ENCODE results near the gene ANP32D.
"Not testable (repeated sequence)": the region's sequence is repeated elsewhere in the genome, so short reads cannot be mapped to it uniquely, and the experiment has no call there.

ANP32D gene

DNA sequence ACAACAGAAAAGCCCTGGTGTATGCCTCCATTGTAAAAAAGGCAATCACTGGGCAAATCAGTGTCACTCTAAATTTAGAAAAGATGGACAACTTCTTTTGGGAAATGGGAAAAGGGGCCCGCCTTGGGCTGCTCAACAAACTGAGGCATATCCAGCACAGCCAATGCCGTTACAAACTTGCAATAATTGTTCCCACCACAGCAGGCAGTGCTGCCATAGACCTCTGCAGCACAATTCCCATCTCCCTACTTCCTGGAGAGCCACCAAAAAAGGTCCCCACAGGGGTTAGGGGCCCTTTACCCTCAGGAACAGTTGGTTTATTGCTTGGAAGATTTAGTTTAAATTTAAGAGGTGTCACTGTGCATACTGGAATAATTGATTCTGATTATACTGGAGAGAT, 36.6 kb downstream of the ANP32D start:
- no peak for DNase-seq

DNA sequence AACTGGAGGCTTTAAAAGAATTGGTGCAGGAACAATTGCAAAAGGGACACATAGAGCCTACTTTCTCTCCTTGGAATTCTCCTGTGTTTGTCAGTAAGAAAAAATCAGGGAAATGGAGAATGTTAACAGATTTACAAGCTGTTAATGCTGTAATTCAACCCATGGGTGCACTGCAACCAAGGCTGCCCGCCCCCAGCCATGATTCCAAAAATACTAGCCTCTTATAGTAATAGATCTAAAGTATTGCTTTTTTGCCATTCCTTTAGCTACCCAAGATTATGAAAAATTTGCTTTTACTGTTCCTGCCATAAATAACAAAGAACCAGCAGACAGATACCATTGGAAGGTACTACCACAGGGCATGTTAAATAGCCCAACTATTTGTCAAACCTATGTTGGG, 37.8 kb downstream of the ANP32D start:
- DNase-seq, result no peak

DNA sequence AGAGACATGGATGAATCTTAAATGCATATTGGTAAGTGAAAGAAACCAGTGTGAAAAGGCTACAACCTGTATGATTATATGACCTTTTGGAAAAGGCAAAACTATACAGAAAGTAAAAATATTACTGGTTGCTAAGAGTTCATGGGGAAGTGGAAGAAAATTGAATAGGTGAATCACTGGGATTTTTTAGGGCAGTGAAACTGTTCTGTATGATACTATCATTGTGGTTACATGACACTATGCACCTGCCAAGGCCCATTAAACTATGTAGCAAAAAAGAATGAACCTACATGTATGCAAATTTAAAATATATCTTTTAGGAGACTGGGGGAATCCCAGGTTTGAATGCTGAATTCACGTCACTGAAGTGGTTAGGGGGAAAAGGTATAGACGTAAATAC, 40.5 kb downstream of the ANP32D start:
- DNase-seq, result no peak

GRCh38 chr12:48514728-48515127, 42.4 kb downstream of the ANP32D start:
- DNase-seq, result no peak

DNA sequence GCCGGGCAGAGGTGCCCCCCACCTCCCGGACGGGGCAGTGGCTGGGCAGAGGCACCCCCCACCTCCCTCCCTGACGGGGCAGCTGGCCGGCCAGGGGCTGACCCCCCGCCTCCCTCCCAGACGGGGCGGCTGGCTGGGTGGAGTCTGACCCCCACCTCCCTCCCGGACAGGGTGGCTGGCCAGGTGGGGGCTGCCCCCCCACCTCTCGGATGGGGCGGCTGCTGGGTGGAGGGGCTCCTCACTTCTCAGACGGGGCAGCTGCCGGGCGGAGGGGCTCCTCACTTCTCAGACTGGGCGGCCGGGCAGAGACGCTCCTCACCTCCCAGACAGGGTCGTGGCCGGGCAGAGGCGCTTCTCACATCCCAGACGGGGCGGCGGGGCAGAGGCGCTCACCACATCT, 48.0 kb downstream of the ANP32D start:
- DNase-seq, result not testable (repeated sequence)

Data from SW 1271 (cell line).